ENCODE measurements around the gene BRSK1.

DNA sequence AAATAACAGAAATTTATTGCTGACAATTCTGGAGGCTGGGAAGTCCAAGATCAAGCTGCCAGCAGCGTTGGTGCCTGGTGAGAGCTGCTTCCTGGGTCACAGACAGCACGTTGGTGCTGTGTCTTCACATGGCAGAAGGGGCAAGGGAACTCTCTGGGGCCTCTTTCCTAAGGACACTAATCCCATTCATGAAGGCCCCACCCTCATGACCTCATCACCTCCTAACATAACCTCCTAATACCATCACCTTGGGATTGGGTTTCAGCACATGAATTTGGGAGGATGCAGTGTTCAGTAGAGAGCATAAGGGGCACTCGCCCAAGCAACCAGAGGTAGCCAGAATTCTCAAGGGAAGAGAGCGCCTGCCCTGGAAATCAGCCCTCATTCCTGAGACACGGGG, 25.7 kb downstream of the BRSK1 start:
- no peak for TF ChIP-seq YY1 (IDR thresholded peaks at IDR 0.05; ENCODE audit: insufficient read depth, insufficient read length)
- no peak for TF ChIP-seq ZNF274 (IDR thresholded peaks at IDR 0.05; ENCODE audit: low read depth, low read length)
